ENCODE data around the gene SLC16A10. TPM values are rescaled to one million over a fixed set of nuclear protein-coding genes. Genes with fewer than 3 reads are reported as not detected.
A peak's percentile ranks its signal among the peaks of the same experiment; 100 is the strongest.
"Not testable (repeated sequence)": the region's sequence is repeated elsewhere in the genome, so short reads cannot be mapped to it uniquely, and the experiment has no call there.

Gene SLC16A10
- polyA plus RNA-seq, 1 donor (not counting 4 experiments of a cell fraction or from before 2014, with no cell fraction given), result not detected

GRCh38 chr6:111057074-111057752 is 30.1 kb upstream of the SLC16A10 start:
- Histone ChIP-seq H3K36me3 (ENCODE audit: control insufficient read depth in 2 of 2, extremely low read depth in 1 of 2, insufficient read depth in 2 of 2, low read length in 2 of 2) (no peaks in the 10 kb centered on the region), H2AFZ (ENCODE audit: control insufficient read depth, low read length) (no peak overlapping the region), H3K4me1 (ENCODE audit: control insufficient read depth, extremely low read depth, insufficient read depth, low read length) (no peaks in the 10 kb centered on the region), H4K20me1 (ENCODE audit: control insufficient read depth, extremely low read depth, insufficient read depth, low read length) (no peaks in the 10 kb centered on the region), H3K4me3 (ENCODE audit: control insufficient read depth in 2 of 3, extremely low read depth in 1 of 3, insufficient read depth in 2 of 3, low read depth in 1 of 3, low read length in 3 of 3) (no peak overlapping the region), H3K9ac (ENCODE audit: control insufficient read depth, extremely low read depth, insufficient read depth, low read length) (no peak overlapping the region), H3K9me3 (ENCODE audit: control insufficient read depth, low read depth, low read length) (no peaks in the 10 kb centered on the region), H3K9me1 (ENCODE audit: control insufficient read depth, extremely low read depth, insufficient read depth, low read length) (no peaks in the 10 kb centered on the region), H3K79me2 (ENCODE audit: control insufficient read depth, insufficient read depth, low read length) (no peaks in the 10 kb centered on the region), H3K27me3 (ENCODE audit: control insufficient read depth, extremely low read depth, insufficient read depth, low read length) (peaks cover 3% of the 10 kb centered on the region), H3K27ac (ENCODE audit: control insufficient read depth, insufficient read depth, low read length) (no peak overlapping the region), H3K4me2 (ENCODE audit: control insufficient read depth, extremely low read depth, insufficient read depth, low read depth, low read length) (no peak overlapping the region)
- TF ChIP-seq, protein P1, sequence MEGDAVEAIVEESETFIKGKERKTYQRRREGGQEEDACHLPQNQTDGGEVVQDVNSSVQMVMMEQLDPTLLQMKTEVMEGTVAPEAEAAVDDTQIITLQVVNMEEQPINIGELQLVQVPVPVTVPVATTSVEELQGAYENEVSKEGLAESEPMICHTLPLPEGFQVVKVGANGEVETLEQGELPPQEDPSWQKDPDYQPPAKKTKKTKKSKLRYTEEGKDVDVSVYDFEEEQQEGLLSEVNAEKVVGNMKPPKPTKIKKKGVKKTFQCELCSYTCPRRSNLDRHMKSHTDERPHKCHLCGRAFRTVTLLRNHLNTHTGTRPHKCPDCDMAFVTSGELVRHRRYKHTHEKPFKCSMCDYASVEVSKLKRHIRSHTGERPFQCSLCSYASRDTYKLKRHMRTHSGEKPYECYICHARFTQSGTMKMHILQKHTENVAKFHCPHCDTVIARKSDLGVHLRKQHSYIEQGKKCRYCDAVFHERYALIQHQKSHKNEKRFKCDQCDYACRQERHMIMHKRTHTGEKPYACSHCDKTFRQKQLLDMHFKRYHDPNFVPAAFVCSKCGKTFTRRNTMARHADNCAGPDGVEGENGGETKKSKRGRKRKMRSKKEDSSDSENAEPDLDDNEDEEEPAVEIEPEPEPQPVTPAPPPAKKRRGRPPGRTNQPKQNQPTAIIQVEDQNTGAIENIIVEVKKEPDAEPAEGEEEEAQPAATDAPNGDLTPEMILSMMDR (optimal IDR thresholded peaks at IDR 0.05 in 1 of 3, IDR thresholded peaks at IDR 0.05 in 1 of 3, conservative IDR thresholded peaks at IDR 0.05 in 1 of 3; ENCODE audit: extremely low read depth in 1 of 3, insufficient read depth in 2 of 3, low read length in 3 of 3), result peak; percentile 57 to 72 (median 70)
- TF ChIP-seq EZH2 (IDR thresholded peaks at IDR 0.05; ENCODE audit: low read length), result no peak
- dilution Hi-C loops (cut with MboI; ENCODE audit: extremely low pct_ligation_motif_present, low sequenced_read_pairs), result no loop called here
- DNase-seq (ENCODE audit: low read depth, low spot score) (peak; percentile 7), FAIRE-seq (peak; percentile 53)

GRCh38 chr6:111061508-111061907 is 25.8 kb upstream of the SLC16A10 start:
- dilution Hi-C loops (cut with MboI; ENCODE audit: extremely low pct_ligation_motif_present, low sequenced_read_pairs), result no loop called here
- TF ChIP-seq EZH2 (IDR thresholded peaks at IDR 0.05; ENCODE audit: low read length), result no peak
- TF ChIP-seq, protein P1 (optimal IDR thresholded peaks at IDR 0.05 in 1 of 3, IDR thresholded peaks at IDR 0.05 in 1 of 3, conservative IDR thresholded peaks at IDR 0.05 in 1 of 3; ENCODE audit: extremely low read depth in 1 of 3, insufficient read depth in 2 of 3, low read length in 3 of 3), result no peak
- FAIRE-seq, result no peak
- Histone ChIP-seq H3K27me3 (ENCODE audit: control insufficient read depth, extremely low read depth, insufficient read depth, low read length) (peaks cover 3% of the 10 kb centered on the region), H3K36me3 (ENCODE audit: control insufficient read depth in 2 of 2, extremely low read depth in 1 of 2, insufficient read depth in 2 of 2, low read length in 2 of 2) (no peaks in the 10 kb centered on the region), H3K79me2 (ENCODE audit: control insufficient read depth, insufficient read depth, low read length) (no peaks in the 10 kb centered on the region), H3K4me3 (ENCODE audit: control insufficient read depth in 2 of 3, extremely low read depth in 1 of 3, insufficient read depth in 2 of 3, low read depth in 1 of 3, low read length in 3 of 3) (no peak overlapping the region), H3K27ac (ENCODE audit: control insufficient read depth, insufficient read depth, low read length) (no peak overlapping the region), H3K9ac (ENCODE audit: control insufficient read depth, extremely low read depth, insufficient read depth, low read length) (no peak overlapping the region), H3K4me2 (ENCODE audit: control insufficient read depth, extremely low read depth, insufficient read depth, low read depth, low read length) (no peak overlapping the region), H3K4me1 (ENCODE audit: control insufficient read depth, extremely low read depth, insufficient read depth, low read length) (no peaks in the 10 kb centered on the region), H2AFZ (ENCODE audit: control insufficient read depth, low read length) (no peak overlapping the region), H3K9me1 (ENCODE audit: control insufficient read depth, extremely low read depth, insufficient read depth, low read length) (no peaks in the 10 kb centered on the region), H3K9me3 (ENCODE audit: control insufficient read depth, low read depth, low read length) (no peaks in the 10 kb centered on the region), H4K20me1 (ENCODE audit: control insufficient read depth, extremely low read depth, insufficient read depth, low read length) (no peaks in the 10 kb centered on the region)
- DNase-seq (ENCODE audit: low read depth, low spot score), result no peak

DNA sequence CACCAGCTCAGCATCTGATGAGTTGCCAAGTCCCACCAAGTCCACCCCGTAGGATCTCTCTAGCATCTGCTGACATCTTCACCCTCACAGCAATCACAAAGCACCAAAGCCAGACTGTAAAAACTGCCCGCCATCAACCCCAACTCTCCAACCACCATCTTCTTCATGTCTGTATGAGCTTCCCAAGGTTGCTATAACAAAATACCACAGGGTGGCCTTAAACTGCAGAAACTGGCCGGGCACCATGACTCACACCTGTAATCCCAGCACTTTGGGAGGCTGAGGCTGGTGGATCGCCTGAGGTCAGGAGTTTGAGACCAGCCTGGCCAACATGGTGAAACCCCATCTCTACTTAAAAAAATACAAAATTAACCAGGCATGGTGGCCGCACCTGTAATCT is 25.3 kb upstream of the SLC16A10 start:
- H3K4me3 ChIP-seq (ENCODE audit: control insufficient read depth in 2 of 3, extremely low read depth in 1 of 3, insufficient read depth in 2 of 3, low read depth in 1 of 3, low read length in 3 of 3); H3K4me2 ChIP-seq (ENCODE audit: control insufficient read depth, extremely low read depth, insufficient read depth, low read depth, low read length); H3K27ac ChIP-seq (ENCODE audit: control insufficient read depth, insufficient read depth, low read length); H3K4me1 ChIP-seq (ENCODE audit: control insufficient read depth, extremely low read depth, insufficient read depth, low read length); dilution Hi-C loops (cut with MboI; ENCODE audit: extremely low pct_ligation_motif_present, low sequenced_read_pairs); DNase-seq (ENCODE audit: low read depth, low spot score); H3K79me2 ChIP-seq (ENCODE audit: control insufficient read depth, insufficient read depth, low read length); FAIRE-seq; H3K9ac ChIP-seq (ENCODE audit: control insufficient read depth, extremely low read depth, insufficient read depth, low read length); H3K9me1 ChIP-seq (ENCODE audit: control insufficient read depth, extremely low read depth, insufficient read depth, low read length); H3K36me3 ChIP-seq (ENCODE audit: control insufficient read depth in 2 of 2, extremely low read depth in 1 of 2, insufficient read depth in 2 of 2, low read length in 2 of 2); H4K20me1 ChIP-seq (ENCODE audit: control insufficient read depth, extremely low read depth, insufficient read depth, low read length); H3K27me3 ChIP-seq (ENCODE audit: control insufficient read depth, extremely low read depth, insufficient read depth, low read length); H2AFZ ChIP-seq (ENCODE audit: control insufficient read depth, low read length); H3K9me3 ChIP-seq (ENCODE audit: control insufficient read depth, low read depth, low read length): not testable (repeated sequence)

DNA sequence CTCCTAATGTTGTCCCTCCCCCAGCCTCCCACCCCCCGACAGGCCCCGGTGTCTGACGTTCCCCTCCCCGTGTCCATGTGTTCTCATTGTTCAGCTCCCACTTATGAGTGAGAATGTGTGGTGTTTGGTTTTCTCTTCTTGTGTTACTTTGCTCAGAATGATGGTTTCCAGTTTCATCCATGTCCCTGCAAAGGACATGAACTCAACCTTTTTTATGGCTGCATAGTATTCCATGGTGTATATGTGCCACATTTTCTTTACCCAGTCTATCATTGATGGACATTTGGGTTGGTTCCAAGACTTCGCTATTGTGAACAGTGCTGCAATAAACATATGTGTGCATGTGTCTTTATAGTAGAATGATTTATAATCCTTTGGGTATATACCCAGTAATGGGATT is 24.4 kb upstream of the SLC16A10 start:
- H3K27ac ChIP-seq (ENCODE audit: control insufficient read depth, insufficient read depth, low read length); DNase-seq (ENCODE audit: low read depth, low spot score); H3K4me3 ChIP-seq (ENCODE audit: control insufficient read depth in 2 of 3, extremely low read depth in 1 of 3, insufficient read depth in 2 of 3, low read depth in 1 of 3, low read length in 3 of 3); H3K9me3 ChIP-seq (ENCODE audit: control insufficient read depth, low read depth, low read length); H3K79me2 ChIP-seq (ENCODE audit: control insufficient read depth, insufficient read depth, low read length); H3K9me1 ChIP-seq (ENCODE audit: control insufficient read depth, extremely low read depth, insufficient read depth, low read length); H3K36me3 ChIP-seq (ENCODE audit: control insufficient read depth in 2 of 2, extremely low read depth in 1 of 2, insufficient read depth in 2 of 2, low read length in 2 of 2); dilution Hi-C loops (cut with MboI; ENCODE audit: extremely low pct_ligation_motif_present, low sequenced_read_pairs); H3K9ac ChIP-seq (ENCODE audit: control insufficient read depth, extremely low read depth, insufficient read depth, low read length); H3K4me1 ChIP-seq (ENCODE audit: control insufficient read depth, extremely low read depth, insufficient read depth, low read length); FAIRE-seq; H4K20me1 ChIP-seq (ENCODE audit: control insufficient read depth, extremely low read depth, insufficient read depth, low read length); H3K4me2 ChIP-seq (ENCODE audit: control insufficient read depth, extremely low read depth, insufficient read depth, low read depth, low read length); H3K27me3 ChIP-seq (ENCODE audit: control insufficient read depth, extremely low read depth, insufficient read depth, low read length); H2AFZ ChIP-seq (ENCODE audit: control insufficient read depth, low read length): not testable (repeated sequence)
